GM18907 (cell line): ENCODE results near the gene FZR1.

Experiments
- ATAC-seq: cut with Tn5 transposase; IDR thresholded peaks from one replicate; pipeline ENCODE4 v1.9.1; 2021; ENCODE audit warnings: mild to moderate bottlenecking, moderate library complexity; ENCODE audit not compliant: unreplicated experiment

FZR1 gene

GRCh38 chr19:3471954-3472655 lies 34.0 kb upstream of the FZR1 start:
- no peak for ATAC-seq

- ATAC-seq = no peak
Observed at GRCh38 chr19:3474010-3474409, 32.1 kb upstream of the FZR1 start.

GRCh38 chr19:3474614-3475013 lies 31.5 kb upstream of the FZR1 start:
- ATAC-seq = no peak

GRCh38 chr19:3475449-3475848 lies 30.7 kb upstream of the FZR1 start:
- no peak for ATAC-seq

GRCh38 chr19:3476830-3477229 lies 29.3 kb upstream of the FZR1 start:
- no peak for ATAC-seq

GRCh38 chr19:3477506-3477905 lies 28.6 kb upstream of the FZR1 start:
- no peak for ATAC-seq

GRCh38 chr19:3477951-3478350 lies 28.2 kb upstream of the FZR1 start:
- no peak for ATAC-seq

- ATAC-seq = no peak
Observed at GRCh38 chr19:3478409-3479176, 27.5 kb upstream of the FZR1 start.

GRCh38 chr19:3479177-3479833 lies 26.8 kb upstream of the FZR1 start:
- ATAC-seq = no peak

- no peak for ATAC-seq
Observed at GRCh38 chr19:3479834-3480215, 26.3 kb upstream of the FZR1 start.

GRCh38 chr19:3480383-3481091 lies 25.6 kb upstream of the FZR1 start, which contains the start of gene SMIM24:
SMIM24 (minus strand) TSS chr19:3480525; CDS start chr19:3480463, 62 bp downstream.
- no peak for ATAC-seq

GRCh38 chr19:3481241-3482090 lies 24.6 kb upstream of the FZR1 start:
- no peak for ATAC-seq

GRCh38 chr19:3482507-3483225 lies 23.4 kb upstream of the FZR1 start:
- no peak for ATAC-seq

- ATAC-seq = no peak
Observed at GRCh38 chr19:3483226-3483628, 22.9 kb upstream of the FZR1 start, which contains the start of gene SMIM44. SMIM44 (minus strand) TSS chr19:3483441; CDS start chr19:3483403, 38 bp downstream.

GRCh38 chr19:3491396-3492119 lies 14.6 kb upstream of the FZR1 start:
- ATAC-seq = no peak

- ATAC-seq = no peak
Observed at GRCh38 chr19:3492131-3492839, 13.8 kb upstream of the FZR1 start.

GRCh38 chr19:3492919-3493318 lies 13.2 kb upstream of the FZR1 start:
- ATAC-seq = no peak

GRCh38 chr19:3493651-3494050 lies 12.5 kb upstream of the FZR1 start:
- no peak for ATAC-seq
